Neural progenitor cell (in vitro differentiated cells): ENCODE data around the gene SARDH. TPM values are rescaled to one million over a fixed set of nuclear protein-coding genes. Genes with fewer than 3 reads are reported as not detected.

Experiments used
- DNase-seq: peaks from one replicate; pipeline ENCODE4 v3.0.0-alpha.2; 2016; ENCODE audit warnings: low spot score
- H2AFZ ChIP-seq: fragments of 200-600 bp; sonication (generic); replicated peaks from 2 replicates; pipeline ENCODE4 v1.6.1; 2016; ENCODE audit warnings: antibody characterized with exemption
- H3F3A ChIP-seq: fragments of 200-600 bp; sonication (generic); 2 replicates; pipeline ENCODE4 v1.6.1; 2016; ENCODE audit warnings: antibody characterized with exemption, low read depth
- H3K27ac ChIP-seq: fragments of 200-600 bp; sonication (generic); 2 replicates; pipeline ENCODE4 v1.5.1; 2016; ENCODE audit warnings: mild to moderate bottlenecking
- H3K27me3 ChIP-seq: fragments of 200-600 bp; sonication (generic); 2 replicates; pipeline ENCODE4 v1.6.1; 2016; ENCODE audit warnings: mild to moderate bottlenecking, moderate library complexity
- H3K36me3 ChIP-seq: fragments of 200-600 bp; sonication (generic); 2 replicates; pipeline ENCODE4 v1.5.1; 2016
- H3K4me1 ChIP-seq: fragments of 200-600 bp; sonication (generic); 2 replicates; pipeline ENCODE4 v1.6.1; 2016; ENCODE audit warnings: mixed run types
- H3K4me2 ChIP-seq: fragments of 200-600 bp; sonication (generic); 2 replicates; pipeline ENCODE4 v1.6.1; 2016
- H3K4me3 ChIP-seq: fragments of 200-600 bp; sonication (generic); 2 replicates; pipeline ENCODE4 v1.5.1; 2016
- H3K79me2 ChIP-seq: fragments of 200-600 bp; sonication (generic); 2 replicates; pipeline ENCODE4 v1.6.1; 2016; ENCODE audit warnings: low read depth
- H3K9ac ChIP-seq: fragments of 200-600 bp; sonication (generic); 2 replicates; pipeline ENCODE4 v1.6.1; 2016
- H3K9me3 ChIP-seq: fragments of 200-600 bp; sonication (generic); 2 replicates; pipeline ENCODE4 v1.5.1; 2016; ENCODE audit warnings: low read depth
- H4K20me1 ChIP-seq: fragments of 200-600 bp; sonication (generic); 2 replicates; pipeline ENCODE4 v1.6.1; 2016; ENCODE audit warnings: low read depth
- H3K27ac Mint-ChIP-seq: 3 replicates; pipeline ENCODE4 v1.8.0; 2021; ENCODE audit warnings: mixed read lengths
- H3K27me3 Mint-ChIP-seq: 2 replicates; pipeline ENCODE4 v1.8.0; 2022; ENCODE audit warnings: low read depth, mild to moderate bottlenecking, inconsistent platforms, moderate library complexity, mixed read lengths; ENCODE audit not compliant: insufficient read depth
- H3K36me3 Mint-ChIP-seq: 3 replicates; pipeline ENCODE4 v1.8.0; 2021; ENCODE audit warnings: mixed read lengths
- H3K4me1 Mint-ChIP-seq: 3 replicates; pipeline ENCODE4 v1.8.0; 2021; ENCODE audit warnings: mixed read lengths
- H3K4me3 Mint-ChIP-seq: 3 replicates; pipeline ENCODE4 v1.8.0; 2021; ENCODE audit warnings: mild to moderate bottlenecking, moderate library complexity, mixed read lengths
- H3K9me3 Mint-ChIP-seq: 3 replicates; pipeline ENCODE4 v1.8.0; 2020; ENCODE audit warnings: mixed read lengths
- CTCF ChIP-seq: fragments of 200-600 bp; sonication (generic); IDR thresholded peaks from 2 replicates; pipeline ENCODE4 v1.5.1; 2017; ENCODE audit warnings: antibody characterized with exemption, mild to moderate bottlenecking
- EZH2 ChIP-seq: fragments of 200-600 bp; sonication (generic); IDR thresholded peaks from 2 replicates; pipeline ENCODE4 v1.6.1; 2017; ENCODE audit warnings: antibody characterized with exemption, mild to moderate bottlenecking, moderate library complexity
- EZH2phosphoT487 ChIP-seq: fragments of 200-600 bp; sonication (generic); IDR thresholded peaks from 2 replicates; pipeline ENCODE4 v1.6.1; 2017; ENCODE audit warnings: antibody characterized with exemption
- total RNA-seq: library from RNA; depleted of rRNA; stranded (reverse); fragments of >200 nt; gene quantifications from 2 replicates; pipeline ENCODE4 v1.2.3, GENCODE V29; 2015; ENCODE audit warnings: low replicate concordance

SARDH gene
- total RNA-seq, 1 donor from 2014 or later = 3.9 TPM

DNA sequence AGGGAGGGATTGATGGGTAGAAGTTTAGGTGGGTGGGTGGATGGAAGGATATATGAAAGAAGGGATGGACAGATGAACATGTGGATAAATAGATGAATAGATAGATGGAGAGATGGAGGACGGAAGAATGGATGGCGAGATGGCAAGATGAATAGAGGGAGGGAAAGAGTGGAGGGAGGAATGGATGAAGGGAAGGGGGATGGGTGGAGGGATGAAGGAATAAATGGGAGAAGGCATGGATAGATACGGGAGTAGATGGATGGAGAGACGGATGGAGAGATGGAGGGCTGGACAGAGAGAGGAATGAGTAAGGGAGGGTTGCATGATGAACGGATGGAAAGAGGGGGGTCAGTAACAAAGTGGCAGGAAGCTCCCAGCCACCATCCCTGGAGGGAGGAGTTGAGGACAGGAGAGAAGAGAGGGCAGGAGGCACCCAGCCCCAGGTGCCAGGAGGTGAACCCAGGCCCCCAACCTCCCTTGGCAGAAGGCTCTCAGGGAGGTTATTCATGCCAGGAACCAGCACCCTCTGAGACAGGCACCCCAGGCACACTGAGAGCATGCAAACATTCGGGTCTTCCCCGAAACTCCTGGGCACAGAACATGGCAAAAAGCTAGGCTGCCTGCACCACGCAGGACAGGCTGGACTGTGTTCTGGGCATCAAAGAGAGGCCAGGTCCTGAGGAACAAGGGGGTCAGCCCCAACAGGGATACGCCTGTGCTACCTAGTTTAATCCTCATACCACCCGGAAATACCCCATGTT is 9.1 kb downstream of the SARDH start:
- DNase-seq = peak; percentile 0
- Mint-ChIP-seq H3K36me3 (no peaks in the 10 kb centered on the region), H3K27ac (no peak overlapping the region), H3K27me3 (peaks cover 5% of the 10 kb centered on the region), H3K4me3 (no peak overlapping the region), H3K9me3 (no peaks in the 10 kb centered on the region), H3K4me1 (no peaks in the 10 kb centered on the region)
- Histone ChIP-seq H2AFZ (no peak overlapping the region), H3F3A (no peaks in the 10 kb centered on the region), H3K4me1 (no peaks in the 10 kb centered on the region), H3K79me2 (no peaks in the 10 kb centered on the region), H3K27ac (no peak overlapping the region), H3K27me3 (no peaks in the 10 kb centered on the region), H3K36me3 (no peaks in the 10 kb centered on the region), H3K9me3 (no peaks in the 10 kb centered on the region), H3K4me2 (no peak overlapping the region), H3K9ac (no peak overlapping the region), H3K4me3 (no peak overlapping the region), H4K20me1 (no peaks in the 10 kb centered on the region)
- no peak for TF ChIP-seq EZH2
- no peak for TF ChIP-seq EZH2phosphoT487
- TF ChIP-seq CTCF = no peak

GRCh38 chr9:133727876-133728441 is 10.2 kb downstream of the SARDH start:
- no peaks in the 10 kb centered on the region for H4K20me1 ChIP-seq
- TF ChIP-seq CTCF (peak; percentile 3), EZH2 (no peak), EZH2phosphoT487 (no peak)
- no peaks in the 10 kb centered on the region for H3K27me3 ChIP-seq
- Mint-ChIP-seq H3K27me3 (peaks cover 5% of the 10 kb centered on the region), H3K4me3 (no peak overlapping the region), H3K36me3 (no peaks in the 10 kb centered on the region), H3K4me1 (no peaks in the 10 kb centered on the region), H3K9me3 (no peaks in the 10 kb centered on the region), H3K27ac (no peak overlapping the region)
- no peak overlapping the region for H2AFZ ChIP-seq
- H3K4me3 ChIP-seq = no peak overlapping the region
- no peak overlapping the region for H3K27ac ChIP-seq
- no peaks in the 10 kb centered on the region for H3K36me3 ChIP-seq
- peak; percentile 1 for DNase-seq
- H3K4me2 ChIP-seq = no peak overlapping the region
- H3F3A ChIP-seq = no peaks in the 10 kb centered on the region
- no peaks in the 10 kb centered on the region for H3K4me1 ChIP-seq
- H3K79me2 ChIP-seq = no peaks in the 10 kb centered on the region
- H3K9me3 ChIP-seq = no peaks in the 10 kb centered on the region
- no peak overlapping the region for H3K9ac ChIP-seq

GRCh38 chr9:133727277-133727875 is 10.8 kb downstream of the SARDH start:
- Histone ChIP-seq H4K20me1 (no peaks in the 10 kb centered on the region), H3K4me1 (no peaks in the 10 kb centered on the region), H3K27me3 (no peaks in the 10 kb centered on the region), H3K4me2 (no peak overlapping the region), H2AFZ (no peak overlapping the region), H3K4me3 (no peak overlapping the region), H3K9me3 (no peaks in the 10 kb centered on the region), H3K79me2 (no peaks in the 10 kb centered on the region), H3F3A (no peaks in the 10 kb centered on the region), H3K9ac (no peak overlapping the region), H3K36me3 (no peaks in the 10 kb centered on the region), H3K27ac (no peak overlapping the region)
- Mint-ChIP-seq H3K36me3 (no peaks in the 10 kb centered on the region), H3K9me3 (no peaks in the 10 kb centered on the region), H3K4me1 (no peaks in the 10 kb centered on the region), H3K27me3 (peaks cover 5% of the 10 kb centered on the region), H3K4me3 (no peak overlapping the region), H3K27ac (no peak overlapping the region)
- DNase-seq = peak; percentile 4
- TF ChIP-seq EZH2 (no peak), CTCF (no peak)
